Heart left ventricle (tissue), 13 donors: ENCODE results near the gene PLCB1.
"Not testable (repeated sequence)": the region's sequence is repeated elsewhere in the genome, so short reads cannot be mapped to it uniquely, and the experiment has no call there.

Experiments used
- POLR2A ChIP-seq, 2 donors: fragments of 450-650 bp; IDR thresholded peaks; one replicate each; pipeline ENCODE4 v1.6.1; 2017; ENCODE audit warnings: antibody characterized with exemption in 2 of 2, mild to moderate bottlenecking in 2 of 2, moderate library complexity in 2 of 2
- TF ChIP-seq, protein P1 (sequence below), 12 donors: fragments of 200-600 bp; sonication (generic) in 4 of 12; IDR thresholded peaks; one replicate each; pipeline versions ENCODE4 v1.5.0 to v1.8.0; 2018 to 2022; ENCODE audit warnings: antibody characterized with exemption in 12 of 12, mild to moderate bottlenecking in 5 of 12
- donor health status: ischemic (EF 13 %, LVEDD 7.1; RV severe dilation, severe dysfunction).
- donor health status: DM: no; HTN: yes; CAD: no.
- donor health status: DM: no; HTN: no; CAD: no.
- donor health status: ischemic (EF 25% LVEDD 6.9; RV normal size, moderate dysfunction).
- donor health status: ischemic (EF 25% LVEDD 5.7; RV mildly dilated, moderate dysfunction).
- donor health status: ischemic (EF 35%, LVEDD 5.7; RV mildly dilated, moderate dysfunction).
- donor health status: nonischemic (EF 11% LVEDD 7.7; RV severe dilation, severe dysfunction).
- donor health status: DM: yes; HTN: yes; CAD: no.
- donor health status: PGD.
- donor health status: ischemic (EF 29% LVEDD 5.4; RV normal size, mild dysfunction).
- donor health status: nonischemic (EF 23%, LVEDD 6.1; RV moderate dilation, normal function).

DNA sequence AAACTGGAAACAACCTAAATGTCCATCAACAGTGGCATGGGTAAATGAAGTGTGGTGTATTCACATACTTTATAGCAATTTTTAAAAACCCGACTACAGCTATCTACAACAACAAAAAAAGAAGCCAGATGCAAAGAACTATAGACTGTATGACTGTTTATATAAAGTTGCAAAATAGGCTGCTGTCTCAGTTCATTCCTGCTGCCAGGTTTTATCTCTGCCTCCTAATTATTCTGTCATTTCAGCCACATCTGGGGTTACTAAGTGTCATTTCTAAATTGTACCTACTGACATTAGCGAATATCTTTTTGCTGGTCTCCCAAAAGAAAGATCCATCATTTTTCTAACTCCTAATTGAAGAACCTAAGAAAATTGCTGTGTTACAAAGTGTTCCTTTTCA is 719.9 kb downstream of the PLCB1 start:
- TF ChIP-seq, protein P1, sequence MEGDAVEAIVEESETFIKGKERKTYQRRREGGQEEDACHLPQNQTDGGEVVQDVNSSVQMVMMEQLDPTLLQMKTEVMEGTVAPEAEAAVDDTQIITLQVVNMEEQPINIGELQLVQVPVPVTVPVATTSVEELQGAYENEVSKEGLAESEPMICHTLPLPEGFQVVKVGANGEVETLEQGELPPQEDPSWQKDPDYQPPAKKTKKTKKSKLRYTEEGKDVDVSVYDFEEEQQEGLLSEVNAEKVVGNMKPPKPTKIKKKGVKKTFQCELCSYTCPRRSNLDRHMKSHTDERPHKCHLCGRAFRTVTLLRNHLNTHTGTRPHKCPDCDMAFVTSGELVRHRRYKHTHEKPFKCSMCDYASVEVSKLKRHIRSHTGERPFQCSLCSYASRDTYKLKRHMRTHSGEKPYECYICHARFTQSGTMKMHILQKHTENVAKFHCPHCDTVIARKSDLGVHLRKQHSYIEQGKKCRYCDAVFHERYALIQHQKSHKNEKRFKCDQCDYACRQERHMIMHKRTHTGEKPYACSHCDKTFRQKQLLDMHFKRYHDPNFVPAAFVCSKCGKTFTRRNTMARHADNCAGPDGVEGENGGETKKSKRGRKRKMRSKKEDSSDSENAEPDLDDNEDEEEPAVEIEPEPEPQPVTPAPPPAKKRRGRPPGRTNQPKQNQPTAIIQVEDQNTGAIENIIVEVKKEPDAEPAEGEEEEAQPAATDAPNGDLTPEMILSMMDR (IDR thresholded peaks at IDR 0.05) = not testable (repeated sequence)
- not testable (repeated sequence) for TF ChIP-seq POLR2A (IDR thresholded peaks at IDR 0.05)
